22Rv1 (cell line): Measurements from ENCODE around the gene GRIK4.

Experiments used
- H3K27ac ChIP-seq: fragments of 450-650 bp; 2 replicates; pipeline ENCODE4 v1.5.1; 2017
- CTCF ChIP-seq: fragments of 450-650 bp; IDR thresholded peaks from 2 replicates; pipeline ENCODE4 v1.5.1; 2017; ENCODE audit warnings: mild to moderate bottlenecking
- ZFX ChIP-seq: fragments of 450-650 bp; IDR thresholded peaks from 2 replicates; pipeline ENCODE4 v1.6.1; 2017; ENCODE audit warnings: antibody characterized with exemption, borderline replicate concordance

The GRIK4 gene

GRCh38 chr11:120775986-120776951 is 264.7 kb downstream of the GRIK4 start:
- no peak overlapping the region for H3K27ac ChIP-seq
- TF ChIP-seq ZFX = no peak
- TF ChIP-seq CTCF = no peak

- no peak for TF ChIP-seq ZFX
- TF ChIP-seq CTCF = no peak
- no peak overlapping the region for H3K27ac ChIP-seq
Measured at GRCh38 chr11:120778685-120779490, 267.3 kb downstream of the GRIK4 start.

GRCh38 chr11:120780239-120780638 is 268.7 kb downstream of the GRIK4 start:
- no peak overlapping the region for H3K27ac ChIP-seq
- TF ChIP-seq CTCF = no peak
- no peak for TF ChIP-seq ZFX

GRCh38 chr11:120781486-120782120 is 270.1 kb downstream of the GRIK4 start:
- no peak overlapping the region for H3K27ac ChIP-seq
- TF ChIP-seq ZFX = no peak
- TF ChIP-seq CTCF = no peak

GRCh38 chr11:120784566-120785251 is 273.2 kb downstream of the GRIK4 start:
- TF ChIP-seq ZFX (no peak), CTCF (no peak)
- H3K27ac ChIP-seq = no peak overlapping the region

- H3K27ac ChIP-seq = no peak overlapping the region
- no peak for TF ChIP-seq CTCF
- no peak for TF ChIP-seq ZFX
Measured at GRCh38 chr11:120785576-120785975, 274.0 kb downstream of the GRIK4 start.
